ENCODE results near the gene TRIM38. TPM values are rescaled to one million over a fixed set of nuclear protein-coding genes. Genes with fewer than 3 reads are reported as not detected.

TRIM38 gene
- total and polyA plus RNA-seq, 2 of the 13 experiments (the other 11 are each of a cell fraction or from before 2014, with no cell fraction given) = 2.5 to 3.1 TPM

DNA sequence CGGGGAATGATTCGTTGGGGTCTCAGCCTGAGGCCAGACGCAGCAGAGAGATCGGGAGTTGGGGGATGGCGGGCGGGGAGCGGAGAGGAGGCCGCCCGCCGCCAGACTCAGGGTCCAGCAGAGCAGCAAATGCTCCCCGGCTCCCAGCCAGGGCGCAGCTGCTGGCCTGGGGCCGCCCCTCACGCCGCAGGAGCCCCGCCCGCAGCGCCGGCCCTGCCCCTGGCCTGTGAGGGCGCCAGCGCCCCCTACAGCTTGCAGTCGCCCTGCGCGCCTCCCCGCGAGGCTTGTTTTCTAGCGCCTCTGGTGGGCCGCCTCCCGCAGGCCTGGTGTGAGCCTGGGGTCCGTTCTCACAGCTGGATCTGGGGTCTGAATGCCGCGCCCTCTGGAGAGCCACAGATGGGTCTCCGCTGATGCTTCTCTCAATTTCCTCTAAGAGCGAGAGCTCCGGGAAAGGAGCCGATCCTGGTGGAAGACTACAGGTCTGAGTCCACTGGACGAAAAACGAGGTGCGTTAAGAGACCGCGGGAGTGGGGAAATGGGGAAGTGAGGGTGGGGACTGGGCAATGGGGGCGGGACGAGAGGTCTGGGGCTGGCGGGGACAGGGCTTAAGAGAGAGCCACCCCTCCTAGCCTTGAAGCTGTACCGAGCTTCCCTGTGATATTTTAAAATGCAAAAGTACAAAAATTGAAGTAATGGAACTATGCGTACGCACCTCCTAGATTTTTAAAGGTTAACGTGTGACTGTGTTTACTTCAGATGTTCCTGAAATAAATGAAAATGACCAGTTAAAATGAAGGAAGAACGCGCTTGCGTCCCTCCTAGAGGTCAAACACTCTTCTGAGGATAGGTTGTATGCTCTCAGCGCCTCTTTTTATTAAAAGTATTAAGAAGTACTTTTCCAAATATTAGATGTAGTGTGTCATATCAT is 30.1 kb downstream of the TRIM38 start (continued):
- TF ChIP-seq PHF8 (CRISPR knock-in tag; IDR thresholded peaks at IDR 0.05) = peak; percentile 88
- TF ChIP-seq, protein P1, sequence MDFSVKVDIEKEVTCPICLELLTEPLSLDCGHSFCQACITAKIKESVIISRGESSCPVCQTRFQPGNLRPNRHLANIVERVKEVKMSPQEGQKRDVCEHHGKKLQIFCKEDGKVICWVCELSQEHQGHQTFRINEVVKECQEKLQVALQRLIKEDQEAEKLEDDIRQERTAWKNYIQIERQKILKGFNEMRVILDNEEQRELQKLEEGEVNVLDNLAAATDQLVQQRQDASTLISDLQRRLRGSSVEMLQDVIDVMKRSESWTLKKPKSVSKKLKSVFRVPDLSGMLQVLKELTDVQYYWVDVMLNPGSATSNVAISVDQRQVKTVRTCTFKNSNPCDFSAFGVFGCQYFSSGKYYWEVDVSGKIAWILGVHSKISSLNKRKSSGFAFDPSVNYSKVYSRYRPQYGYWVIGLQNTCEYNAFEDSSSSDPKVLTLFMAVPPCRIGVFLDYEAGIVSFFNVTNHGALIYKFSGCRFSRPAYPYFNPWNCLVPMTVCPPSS (IDR thresholded peaks at IDR 0.05) = no peak
- peak; percentile 30 for TF ChIP-seq AFF4 (CRISPR knock-in tag; IDR thresholded peaks at IDR 0.05)
- 0 out of 2 replicates have a peak, but pooled peaks have one; percentile 26 for TF ChIP-seq MEIS1 (CRISPR knock-in tag; IDR thresholded peaks at IDR 0.05; ENCODE audit: borderline replicate concordance)
- peak; percentile 99 for TF ChIP-seq ZNF556 (CRISPR knock-in tag; IDR thresholded peaks at IDR 0.05; ENCODE audit: borderline replicate concordance)
- TF ChIP-seq, protein P2, sequence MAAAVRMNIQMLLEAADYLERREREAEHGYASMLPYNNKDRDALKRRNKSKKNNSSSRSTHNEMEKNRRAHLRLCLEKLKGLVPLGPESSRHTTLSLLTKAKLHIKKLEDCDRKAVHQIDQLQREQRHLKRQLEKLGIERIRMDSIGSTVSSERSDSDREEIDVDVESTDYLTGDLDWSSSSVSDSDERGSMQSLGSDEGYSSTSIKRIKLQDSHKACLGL (CRISPR knock-in tag; IDR thresholded peaks at IDR 0.05) = no peak; the same call in 1 of the 2 replicates
- no peak for TF ChIP-seq ZBTB40 (IDR thresholded peaks at IDR 0.05)
- peak; percentile 48 for TF ChIP-seq ZBTB40 (CRISPR knock-in tag; IDR thresholded peaks at IDR 0.05)
- TF ChIP-seq HBP1 (CRISPR knock-in tag; IDR thresholded peaks at IDR 0.05; ENCODE audit: low read depth) = peak; percentile 92
- no peak for TF ChIP-seq PRPF4 (IDR thresholded peaks at IDR 0.05; ENCODE audit: low read depth, low read length, poor library complexity, severe bottlenecking)
- peak; percentile 96 for TF ChIP-seq PHF5A (CRISPR knock-in tag; IDR thresholded peaks at IDR 0.05; ENCODE audit: low read depth, unreplicated experiment)
